GM12878 (cell line): ENCODE measurements around the gene TXNRD1.

Experiments used
- CREM ChIP-seq: IDR thresholded peaks from 2 replicates; pipeline ENCODE4 v1.6.1; 2014; ENCODE audit warnings: antibody characterized with exemption, low read depth
- CTCF ChIP-seq, 3 experiments: IDR thresholded peaks in 2 of 3; conservative IDR thresholded peaks in 1 of 3; 2 replicates each; pipeline ENCODE4 v1.5.1; 2011; ENCODE audit warnings: low read depth in 3 of 3, low read length in 3 of 3, mild to moderate bottlenecking in 3 of 3, control low read depth in 2 of 3, moderate library complexity in 2 of 3, inconsistent platforms in 1 of 3, mixed read lengths in 1 of 3; ENCODE audit not compliant: control insufficient read depth in 2 of 3, insufficient read depth in 1 of 3; ENCODE audit errors: extremely low read depth in 1 of 3
- ETV6 ChIP-seq, 2 experiments: fragments of 450-650 bp in 1 of 2; IDR thresholded peaks in 1 of 2; conservative IDR thresholded peaks in 1 of 2; 2 replicates each; pipeline ENCODE4 v1.6.1; 2014; ENCODE audit warnings: antibody characterized with exemption in 1 of 2, borderline replicate concordance in 1 of 2, low read depth in 1 of 2, mild to moderate bottlenecking in 1 of 2, moderate library complexity in 1 of 2
- PKNOX1 ChIP-seq: fragments of 450-650 bp; IDR thresholded peaks from 2 replicates; pipeline ENCODE4 v1.6.1; 2016; ENCODE audit warnings: mild to moderate bottlenecking
- POLR2A ChIP-seq: IDR thresholded peaks from 2 replicates; pipeline ENCODE4 v1.6.1; 2011; ENCODE audit warnings: low read depth, mild to moderate bottlenecking, low read length
- ZNF384 ChIP-seq: IDR thresholded peaks from 2 replicates; pipeline ENCODE4 v1.6.1; 2012; ENCODE audit warnings: low read depth, mild to moderate bottlenecking, low read length, improper control_type of control experiment, borderline replicate concordance

GRCh38 chr12:104314242-104314614, 98.6 kb downstream of the TXNRD1 start:
- TF ChIP-seq CTCF (IDR thresholded peaks at IDR 0.05 in 2 of 3, conservative IDR thresholded peaks at IDR 0.05 in 1 of 3; ENCODE audit: control insufficient read depth in 2 of 3, extremely low read depth in 1 of 3, insufficient read depth in 1 of 3, low read depth in 3 of 3, low read length in 3 of 3) (no peak), PKNOX1 (no peak), CREM (no peak), POLR2A (no peak), ZNF384 (no peak), ETV6 (conservative IDR thresholded peaks at IDR 0.05 in 1 of 2, IDR thresholded peaks at IDR 0.05 in 1 of 2; ENCODE audit: borderline replicate concordance in 1 of 2, low read depth in 1 of 2) (no peak)
